NCI-H2029 (cell line): ENCODE data around the gene GNL2.
A peak's percentile ranks its signal among the peaks of the same experiment; 100 is the strongest.

Experiments
- DNase-seq: peaks from one replicate; lab custom pipeline; 2025; lab: John Stamatoyannopoulos, UW

GNL2 gene

GRCh38 chr1:37595440-37596181 is at the start of gene GNL2:
Gene GNL2, minus strand, starts transcription at chr1:37595937. Its CDS starts 115 bp downstream, at chr1:37595822.
- peak; percentile 100 for DNase-seq

- no peak for DNase-seq
Observed at GRCh38 chr1:37641059-37641458, 45.3 kb upstream of the GNL2 start.

DNA sequence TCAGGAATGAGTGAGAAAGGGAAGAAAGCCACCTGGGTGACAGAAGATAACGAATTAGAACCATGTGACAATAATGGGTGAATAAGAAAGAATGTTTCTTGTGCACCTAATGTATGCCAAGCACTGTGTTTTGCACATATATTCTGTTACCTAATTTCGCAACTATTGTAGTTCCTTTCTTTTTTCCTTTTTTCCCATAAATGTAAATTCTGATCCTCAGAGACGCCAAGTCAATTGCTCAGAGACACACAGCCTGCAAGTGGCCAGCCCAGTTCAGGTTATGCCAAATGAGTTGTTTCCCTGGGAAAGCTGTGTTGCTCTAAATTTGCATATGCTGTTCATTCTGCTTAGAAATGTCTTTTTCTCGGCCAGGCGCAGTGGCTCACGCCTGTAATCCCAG is 40.7 kb upstream of the GNL2 start:
- no peak for DNase-seq

- DNase-seq: no peak
Observed at GRCh38 chr1:37634992-37635902, 39.5 kb upstream of the GNL2 start.

GRCh38 chr1:37634244-37634991 is 38.7 kb upstream of the GNL2 start, which contains the start of gene RSPO1:
Gene RSPO1, minus strand, starts transcription at chr1:37634892. Its CDS starts 5,231 bp downstream, at chr1:37629661.
- no peak for DNase-seq

DNA sequence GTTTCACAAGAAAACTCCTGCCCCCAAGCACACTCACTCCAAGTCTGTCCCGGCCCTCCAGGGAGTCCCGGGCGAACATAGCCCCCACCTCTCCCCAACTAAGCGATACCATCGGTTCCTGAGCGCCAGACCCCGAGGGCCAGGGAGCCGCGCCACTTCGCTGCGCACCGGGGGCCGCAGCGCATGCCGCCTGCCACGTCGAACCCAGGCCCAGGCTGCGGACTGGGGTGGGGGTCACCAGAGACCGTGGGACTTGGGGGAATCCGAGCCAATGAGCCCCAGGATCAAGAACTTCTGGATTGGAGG is 38.2 kb upstream of the GNL2 start:
- no peak for DNase-seq

DNA sequence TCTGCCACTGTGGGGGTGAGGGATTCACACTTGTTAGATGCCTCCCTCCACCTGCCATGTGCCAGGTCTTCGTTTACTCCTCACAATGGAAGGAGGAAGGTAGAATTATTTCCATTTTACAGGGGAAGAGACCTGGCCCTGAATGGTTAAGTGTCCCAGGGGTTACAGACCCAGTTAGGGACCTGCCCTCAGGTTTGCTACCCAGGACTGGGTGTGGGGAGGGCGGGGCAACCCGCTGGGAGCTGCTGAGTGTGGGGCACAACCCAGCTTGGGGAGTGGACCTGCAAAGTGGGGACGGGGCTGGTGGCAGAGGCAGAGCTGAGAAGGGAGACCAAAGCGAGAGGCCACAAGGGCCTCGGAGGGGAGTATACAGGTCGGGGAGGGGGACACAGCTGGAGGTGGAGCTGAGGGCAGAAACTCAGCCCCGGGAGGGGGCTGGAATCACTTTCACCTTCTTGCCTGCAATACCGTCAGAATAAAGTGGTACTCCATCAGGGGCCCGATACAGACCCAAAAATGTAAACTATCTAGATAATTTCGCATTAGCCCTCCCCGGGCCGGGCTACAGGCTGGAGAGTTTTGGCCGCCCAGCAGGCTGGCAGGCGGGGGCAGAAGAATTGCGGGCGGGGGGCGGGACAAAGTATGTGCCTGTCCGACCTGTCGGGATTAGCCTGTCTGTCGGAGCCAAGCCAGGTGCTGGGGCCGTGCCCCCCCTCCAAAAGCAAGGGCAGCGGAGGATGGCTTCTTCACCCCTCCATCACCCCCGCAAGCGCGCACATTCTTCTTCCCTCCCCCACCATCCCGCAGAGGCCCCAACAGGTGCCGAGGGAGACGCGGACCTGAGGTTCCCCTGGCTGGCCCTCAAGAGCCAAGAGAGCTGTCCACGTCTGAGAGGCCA is 37.6 kb upstream of the GNL2 start:
- no peak for DNase-seq

DNA sequence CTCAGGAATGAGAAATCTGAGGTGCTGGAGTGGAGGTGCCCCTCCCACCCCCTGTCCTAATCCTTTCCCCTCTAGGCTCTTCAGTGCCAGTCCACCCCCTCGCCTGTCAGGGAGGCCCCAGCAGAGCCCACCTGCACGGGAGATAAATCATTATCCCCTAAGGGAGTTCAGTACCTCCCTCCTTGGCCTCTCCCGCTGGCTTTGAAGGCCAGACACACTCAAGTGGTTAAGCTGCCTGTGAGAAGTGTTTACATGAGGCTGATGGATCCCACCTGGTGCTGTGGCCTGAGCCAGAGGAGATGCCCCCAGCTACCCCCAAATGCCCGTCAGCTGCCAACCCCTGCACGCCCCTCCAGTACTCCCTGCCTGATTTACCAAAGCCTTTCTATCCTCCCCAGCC is 35.3 kb upstream of the GNL2 start:
- DNase-seq: no peak

DNA sequence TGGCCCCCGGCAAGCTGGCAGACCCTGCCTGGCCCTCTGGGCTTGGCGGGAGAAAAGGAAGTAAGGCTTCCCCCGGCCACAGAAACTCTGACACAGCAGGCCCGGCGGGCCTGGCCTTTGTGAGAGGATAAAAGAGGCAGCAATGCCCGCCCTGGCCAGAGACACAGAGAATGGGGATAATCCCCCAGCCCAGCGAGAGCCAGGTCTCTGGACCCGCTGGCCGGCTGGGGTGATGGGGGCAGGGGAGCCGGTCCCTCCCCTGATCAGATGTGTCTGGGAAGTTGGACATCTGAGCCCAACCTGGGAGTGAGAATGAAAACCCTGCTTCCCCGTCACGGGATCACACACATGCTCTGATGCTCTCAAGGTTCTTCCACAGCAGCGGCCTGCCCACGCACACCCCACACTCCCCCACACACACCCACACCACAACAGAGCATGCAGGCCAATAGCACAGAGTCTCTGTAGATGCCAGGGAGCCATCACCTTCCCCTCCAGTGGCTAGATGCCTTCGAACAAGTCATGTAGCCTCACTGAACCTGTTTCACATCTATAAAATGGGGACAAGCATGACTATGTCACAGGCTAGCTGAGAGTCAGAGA is 34.8 kb upstream of the GNL2 start:
- DNase-seq: no peak

DNA sequence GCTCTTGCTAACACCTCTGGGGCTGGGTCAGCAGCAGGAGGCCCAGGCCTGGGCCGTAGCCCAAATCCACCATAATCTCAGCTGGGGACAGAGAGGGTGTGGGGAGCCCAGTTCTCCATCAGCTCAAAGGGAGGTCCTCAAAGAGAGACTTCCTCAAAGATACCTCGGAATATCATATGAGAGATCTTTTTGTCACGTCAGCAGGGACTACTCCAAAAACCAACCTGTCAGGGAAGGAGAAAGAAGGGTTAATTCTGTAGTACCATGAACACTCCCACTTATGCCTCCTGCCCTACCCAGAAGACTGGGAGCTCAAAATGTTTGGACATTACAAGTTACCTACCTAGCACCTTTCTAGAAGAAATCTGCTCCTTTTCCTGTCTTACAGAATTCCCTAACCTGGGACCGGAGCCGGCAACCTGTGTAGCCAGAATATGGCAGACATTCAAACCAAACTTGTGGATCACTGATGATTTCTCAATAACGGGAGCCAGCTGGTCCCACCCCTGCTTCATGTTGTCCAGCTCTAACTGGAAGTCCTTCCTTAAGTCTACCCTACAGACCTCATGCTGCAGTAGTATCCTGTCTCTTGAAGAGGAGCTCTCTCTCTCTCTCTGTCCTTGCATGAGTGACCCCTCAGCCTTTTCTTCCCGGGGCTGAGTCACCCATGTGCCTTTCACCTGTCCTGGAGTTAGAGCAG is 34.1 kb upstream of the GNL2 start:
- no peak for DNase-seq

- no peak for DNase-seq
Observed at GRCh38 chr1:37629008-37629407, 33.3 kb upstream of the GNL2 start.

DNA sequence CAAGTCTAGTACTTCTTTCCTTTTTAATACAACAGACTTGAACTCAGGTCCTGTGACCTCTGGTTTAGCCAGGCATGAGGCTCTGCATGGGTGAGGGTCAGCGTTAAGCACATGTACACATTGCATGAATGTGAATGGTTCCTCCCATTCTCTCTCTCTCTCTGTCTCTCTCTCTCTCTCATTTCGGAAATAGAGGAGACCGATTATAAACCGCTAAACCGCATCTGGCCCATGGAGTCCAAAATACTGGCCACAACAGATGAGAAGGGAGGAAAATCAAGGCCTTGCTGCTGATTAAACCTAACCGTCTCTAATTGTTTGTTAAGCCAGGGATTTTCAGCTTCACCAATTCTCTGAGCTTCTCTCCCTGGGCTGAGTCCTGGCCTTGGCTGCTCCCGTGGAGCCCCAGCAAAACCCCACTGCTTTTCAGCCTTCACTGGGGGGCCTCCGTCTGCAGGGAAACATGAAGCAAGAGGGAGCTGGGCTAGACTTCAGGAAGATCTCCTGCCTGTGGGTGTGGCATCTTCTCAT is 32.4 kb upstream of the GNL2 start:
- no peak for DNase-seq

DNA sequence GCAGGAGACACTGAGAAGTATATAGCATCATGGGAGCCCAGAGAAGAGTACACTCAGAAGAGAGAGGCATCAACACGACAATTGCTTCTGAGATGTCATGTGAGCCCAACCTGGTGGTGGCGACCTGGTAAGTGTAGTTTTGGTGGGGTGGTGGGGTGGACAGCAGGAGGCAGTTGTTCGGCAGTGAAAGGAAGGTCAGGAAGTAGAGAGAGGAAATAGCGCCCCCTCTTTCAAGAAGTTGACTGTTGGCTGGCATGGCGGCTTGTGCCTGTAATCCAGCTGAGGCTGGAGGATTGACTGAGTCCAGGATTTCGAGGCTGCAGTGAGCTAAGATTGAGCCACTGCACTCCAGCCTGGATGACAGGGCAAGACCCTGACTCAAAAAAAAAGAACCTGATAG is 26.4 kb upstream of the GNL2 start:
- DNase-seq: no peak

GRCh38 chr1:37621326-37621870 is 25.7 kb upstream of the GNL2 start:
- no peak for DNase-seq

DNA sequence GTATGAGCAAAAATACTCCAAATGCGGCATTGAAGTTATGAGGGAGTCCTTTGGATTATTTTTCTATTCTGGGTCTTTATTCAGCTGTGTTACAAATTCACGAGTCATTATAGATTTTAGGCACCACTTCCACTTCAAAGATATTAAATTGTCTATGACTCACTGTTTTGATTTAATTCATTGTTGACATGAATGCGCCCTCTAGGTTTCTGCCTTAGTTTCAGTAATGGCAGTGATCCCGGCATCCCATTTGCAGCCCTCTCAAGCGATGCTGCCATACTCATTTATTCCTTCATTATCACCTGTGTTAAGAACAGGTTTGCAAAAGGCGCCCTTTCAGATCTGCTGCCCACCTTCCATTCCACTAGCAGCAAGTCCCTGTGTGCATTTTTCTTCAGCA is 25.0 kb upstream of the GNL2 start:
- no peak for DNase-seq

GRCh38 chr1:37616330-37616729 is 20.6 kb upstream of the GNL2 start:
- no peak for DNase-seq

GRCh38 chr1:37614105-37614504 is 18.4 kb upstream of the GNL2 start:
- no peak for DNase-seq

- DNase-seq: no peak
Observed at GRCh38 chr1:37612186-37612585, 16.4 kb upstream of the GNL2 start.

GRCh38 chr1:37609994-37610393 is 14.3 kb upstream of the GNL2 start:
- no peak for DNase-seq

GRCh38 chr1:37609002-37609401 is 13.3 kb upstream of the GNL2 start:
- DNase-seq: no peak
